ENCODE data around the gene SMYD3. TPM values are rescaled to one million over a fixed set of nuclear protein-coding genes. Genes with fewer than 3 reads are reported as not detected.

Gene SMYD3
- total and polyA plus RNA-seq, 8 donors: 20.4 to 35.1 (median 24.3) TPM

- H3K4me1 ChIP-seq: peaks cover 0 to 7% of the 10 kb centered on the region in 2 donors
- no peaks in the 10 kb centered on the region for H3K27me3 ChIP-seq
- H3K36me3 ChIP-seq: no peaks in the 10 kb centered on the region
- no peak for DNase-seq
- H3K9me3 ChIP-seq: no peaks in the 10 kb centered on the region
- no peak for ATAC-seq
- intact Hi-C loops (cut with DNase I): no loop called here
- no peak overlapping the region for H3K4me3 ChIP-seq
- no peak for TF ChIP-seq CTCF (IDR thresholded peaks at IDR 0.05)
- no peak overlapping the region for H3K27ac ChIP-seq
Measured at GRCh38 chr1:246301553-246302250, 205.4 kb downstream of the SMYD3 start.

GRCh38 chr1:246300626-246301549 is 206.2 kb downstream of the SMYD3 start:
- ATAC-seq (no peak), DNase-seq (no peak)
- TF ChIP-seq CTCF (IDR thresholded peaks at IDR 0.05): no peak
- intact Hi-C loops (cut with DNase I): no loop called here
- Histone ChIP-seq H3K9me3 (no peaks in the 10 kb centered on the region), H3K4me1 (peaks cover 0 to 7% of the 10 kb centered on the region in 2 donors), H3K27ac (no peak overlapping the region), H3K36me3 (no peaks in the 10 kb centered on the region), H3K27me3 (no peaks in the 10 kb centered on the region), H3K4me3 (no peak overlapping the region)

- Histone ChIP-seq H3K27me3 (no peaks in the 10 kb centered on the region), H3K4me3 (no peak overlapping the region), H3K36me3 (no peaks in the 10 kb centered on the region), H3K9me3 (no peaks in the 10 kb centered on the region), H3K27ac (no peak overlapping the region), H3K4me1 (peaks cover 0 to 7% of the 10 kb centered on the region in 2 donors)
- no peak for TF ChIP-seq CTCF (IDR thresholded peaks at IDR 0.05)
- ATAC-seq (no peak), DNase-seq (no peak)
- intact Hi-C loops (cut with DNase I): no loop called here
Measured at GRCh38 chr1:246297279-246298265, 209.5 kb downstream of the SMYD3 start.

- Histone ChIP-seq H3K4me3 (no peak overlapping the region), H3K4me1 (no peaks in the 10 kb centered on the region), H3K36me3 (no peaks in the 10 kb centered on the region), H3K27ac (no peak overlapping the region), H3K27me3 (no peaks in the 10 kb centered on the region), H3K9me3 (no peaks in the 10 kb centered on the region)
- intact Hi-C loops (cut with DNase I): no loop called here
- ATAC-seq (peak; percentile 41), DNase-seq (peak in 1 of 4 donors; percentile 36)
- TF ChIP-seq CTCF (IDR thresholded peaks at IDR 0.05): no peak
Measured at GRCh38 chr1:246295968-246296367, 211.1 kb downstream of the SMYD3 start.
